Measurements from ENCODE around the gene GLB1L2. TPM values are rescaled to one million over a fixed set of nuclear protein-coding genes. Genes with fewer than 3 reads are reported as not detected.
"Not testable (repeated sequence)": the region's sequence is repeated elsewhere in the genome, so short reads cannot be mapped to it uniquely, and the experiment has no call there.

Gene GLB1L2
- total RNA-seq, 1 donor from 2014 or later = 1.0 TPM

DNA sequence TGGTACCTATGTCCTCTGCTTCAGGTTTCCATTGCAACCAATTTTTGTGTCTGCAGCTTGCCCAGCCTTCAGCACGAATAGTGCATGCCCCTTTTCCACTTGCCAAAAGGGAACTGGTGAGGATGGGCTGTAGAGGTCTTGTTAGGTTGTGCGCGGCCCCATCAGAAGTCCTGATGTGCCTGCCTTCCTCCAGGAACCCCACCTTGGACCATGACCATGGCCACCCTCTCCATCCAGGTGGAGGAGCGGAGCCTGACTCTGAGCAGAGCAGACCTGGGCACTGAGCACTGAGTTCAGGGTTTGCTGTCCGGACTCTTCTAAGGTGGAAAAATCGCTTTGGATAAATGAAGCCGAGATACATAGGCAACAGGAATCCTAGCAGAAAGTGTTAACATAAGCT lies 6.9 kb downstream of the GLB1L2 start:
- Histone ChIP-seq H3K27me3 (ENCODE audit: control insufficient read depth in 3 of 3, insufficient read depth in 3 of 3, low read length in 3 of 3) (peaks cover 0 to 9% (median 7%) of the 10 kb centered on the region in 3 donors), H3K9ac (ENCODE audit: low read depth in 1 of 3, low read length in 3 of 3) (no peak overlapping the region), H3K4me1 (ENCODE audit: control insufficient read depth in 3 of 3, insufficient read depth in 3 of 3, low read length in 3 of 3) (no peaks in the 10 kb centered on the region)

DNA sequence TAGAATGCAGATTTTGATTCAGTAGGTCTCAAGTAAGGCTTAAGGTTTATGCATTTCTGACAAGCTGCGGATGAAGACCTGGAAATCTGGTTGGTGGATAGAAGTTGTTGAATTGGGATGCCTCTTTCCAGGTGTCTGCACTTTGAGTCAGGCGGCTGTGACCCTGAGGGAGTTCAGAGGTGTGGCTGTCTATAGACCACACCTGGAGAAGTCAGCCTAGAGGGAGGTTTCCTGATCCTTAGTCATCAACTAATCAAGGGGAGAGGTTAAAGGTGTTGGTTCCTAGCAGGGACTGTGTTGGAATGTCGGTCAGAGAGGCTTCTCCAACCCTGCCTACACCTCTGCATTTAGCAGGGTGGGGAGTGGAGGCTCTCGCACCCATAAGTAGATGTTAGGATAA lies 8.0 kb downstream of the GLB1L2 start:
- H3K4me3 ChIP-seq (ENCODE audit: low read length in 3 of 3) = no peak overlapping the region
- H3K9ac ChIP-seq (ENCODE audit: low read depth in 1 of 3, low read length in 3 of 3) = no peak overlapping the region
- no peaks in the 10 kb centered on the region for H3K4me1 ChIP-seq (ENCODE audit: control insufficient read depth in 3 of 3, insufficient read depth in 3 of 3, low read length in 3 of 3)
- H3K27ac ChIP-seq (ENCODE audit: low read depth, low read length) = no peak overlapping the region
- no peaks in the 10 kb centered on the region for H3K9me3 ChIP-seq (ENCODE audit: control insufficient read depth in 3 of 3, low read length in 3 of 3)
- H3K36me3 ChIP-seq (ENCODE audit: control insufficient read depth in 3 of 3, insufficient read depth in 3 of 3, low read length in 3 of 3) = no peaks in the 10 kb centered on the region
- peaks cover 0 to 11% (median 8%) of the 10 kb centered on the region in 3 donors for H3K27me3 ChIP-seq (ENCODE audit: control insufficient read depth in 3 of 3, insufficient read depth in 3 of 3, low read length in 3 of 3)

More for the DNA sequence above, 6.9 kb downstream of the GLB1L2 start:
- Histone ChIP-seq H3K4me3 (ENCODE audit: low read length in 3 of 3) (no peak overlapping the region), H3K36me3 (ENCODE audit: control insufficient read depth in 3 of 3, insufficient read depth in 3 of 3, low read length in 3 of 3) (no peaks in the 10 kb centered on the region), H3K27ac (ENCODE audit: low read depth, low read length) (no peak overlapping the region), H3K9me3 (ENCODE audit: control insufficient read depth in 3 of 3, low read length in 3 of 3) (no peaks in the 10 kb centered on the region)

DNA sequence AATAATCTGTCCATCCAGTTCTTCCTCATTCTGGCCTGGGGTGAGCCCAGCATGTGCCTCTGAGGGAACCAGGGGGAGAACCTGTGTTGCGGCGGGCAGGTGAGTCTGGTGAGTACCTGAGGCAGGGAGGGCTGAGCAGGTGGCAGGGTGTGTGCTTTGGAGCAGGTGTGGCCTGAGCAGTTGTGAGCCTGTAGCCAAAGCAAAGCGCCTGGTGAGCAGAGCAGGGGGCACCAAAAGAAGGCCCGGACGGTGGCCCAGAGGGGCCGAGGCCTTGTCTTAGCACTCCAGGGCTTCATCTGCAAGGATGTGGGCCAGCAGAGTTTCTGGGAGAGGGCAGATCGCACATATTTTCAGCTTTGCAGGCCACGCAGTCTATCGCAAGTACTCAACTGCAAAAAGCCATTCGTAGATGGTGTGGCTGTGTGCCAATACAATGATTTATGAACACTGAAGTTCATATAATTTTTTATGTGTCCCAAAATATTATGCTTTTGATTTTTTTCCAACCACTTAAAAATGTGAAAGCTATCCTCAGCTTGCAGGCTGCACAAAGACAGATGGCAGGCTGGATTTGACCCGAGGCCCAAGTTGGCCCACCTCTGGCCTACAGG lies 8.7 kb downstream of the GLB1L2 start:
- no peak overlapping the region for H3K27ac ChIP-seq (ENCODE audit: low read depth, low read length)
- no peak overlapping the region for H3K4me3 ChIP-seq (ENCODE audit: low read length in 3 of 3)
- no peak overlapping the region for H3K9ac ChIP-seq (ENCODE audit: low read depth in 1 of 3, low read length in 3 of 3)
- no peaks in the 10 kb centered on the region for H3K9me3 ChIP-seq (ENCODE audit: control insufficient read depth in 3 of 3, low read length in 3 of 3)
- no peaks in the 10 kb centered on the region for H3K4me1 ChIP-seq (ENCODE audit: control insufficient read depth in 3 of 3, insufficient read depth in 3 of 3, low read length in 3 of 3)
- no peaks in the 10 kb centered on the region for H3K36me3 ChIP-seq (ENCODE audit: control insufficient read depth in 3 of 3, insufficient read depth in 3 of 3, low read length in 3 of 3)
- H3K27me3 ChIP-seq (ENCODE audit: control insufficient read depth in 3 of 3, insufficient read depth in 3 of 3, low read length in 3 of 3) = peaks cover 0 to 10% (median 8%) of the 10 kb centered on the region in 3 donors

DNA sequence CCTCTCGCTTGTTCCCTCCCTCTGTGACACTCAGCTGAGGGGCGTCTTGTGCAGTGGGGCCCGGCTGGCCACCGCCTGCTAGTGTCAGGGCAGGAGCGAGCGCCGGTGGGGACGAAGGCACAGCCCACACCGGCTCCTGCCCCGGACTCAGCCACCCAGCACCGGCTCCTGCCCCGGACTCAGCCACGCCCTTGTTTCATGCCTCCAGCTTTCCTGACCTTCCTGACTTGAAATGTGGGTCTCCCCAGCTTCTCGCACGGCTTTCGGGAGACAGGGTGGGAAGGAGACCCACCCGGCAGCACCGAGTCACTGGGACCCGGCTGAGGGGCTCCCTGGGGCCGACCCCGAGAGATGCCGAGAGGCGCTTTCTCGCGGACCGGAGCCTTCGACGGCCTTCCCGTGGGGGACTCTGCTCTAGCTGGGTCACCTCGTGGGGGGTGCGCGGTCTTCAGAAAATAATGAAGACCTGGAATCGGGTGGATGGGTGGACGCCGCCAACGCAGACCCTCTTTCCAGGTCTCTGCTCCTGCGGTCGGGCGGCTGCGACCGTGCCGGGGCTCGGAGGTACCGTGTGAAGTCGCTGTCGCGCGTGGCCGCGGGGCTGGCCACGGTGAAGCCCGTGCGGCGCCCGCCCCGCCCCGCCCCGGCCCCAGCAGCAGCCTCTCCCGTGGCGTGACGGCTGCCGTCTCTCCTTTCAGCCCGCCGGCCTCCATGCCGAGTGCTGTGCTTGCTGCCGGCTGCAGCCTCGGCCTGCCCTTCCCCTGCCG lies 10.2 kb downstream of the GLB1L2 start:
- Histone ChIP-seq H3K9me3 (ENCODE audit: control insufficient read depth in 3 of 3, low read length in 3 of 3) (no peaks in the 10 kb centered on the region), H3K4me3 (ENCODE audit: low read length in 3 of 3) (no peak overlapping the region), H3K36me3 (ENCODE audit: control insufficient read depth in 3 of 3, insufficient read depth in 3 of 3, low read length in 3 of 3) (no peaks in the 10 kb centered on the region), H3K27ac (ENCODE audit: low read depth, low read length) (no peak overlapping the region), H3K4me1 (ENCODE audit: control insufficient read depth in 3 of 3, insufficient read depth in 3 of 3, low read length in 3 of 3) (no peaks in the 10 kb centered on the region), H3K27me3 (ENCODE audit: control insufficient read depth in 3 of 3, insufficient read depth in 3 of 3, low read length in 3 of 3) (peaks cover 4 to 9% (median 8%) of the 10 kb centered on the region in 3 donors), H3K9ac (ENCODE audit: low read depth in 1 of 3, low read length in 3 of 3) (no peak overlapping the region)

DNA sequence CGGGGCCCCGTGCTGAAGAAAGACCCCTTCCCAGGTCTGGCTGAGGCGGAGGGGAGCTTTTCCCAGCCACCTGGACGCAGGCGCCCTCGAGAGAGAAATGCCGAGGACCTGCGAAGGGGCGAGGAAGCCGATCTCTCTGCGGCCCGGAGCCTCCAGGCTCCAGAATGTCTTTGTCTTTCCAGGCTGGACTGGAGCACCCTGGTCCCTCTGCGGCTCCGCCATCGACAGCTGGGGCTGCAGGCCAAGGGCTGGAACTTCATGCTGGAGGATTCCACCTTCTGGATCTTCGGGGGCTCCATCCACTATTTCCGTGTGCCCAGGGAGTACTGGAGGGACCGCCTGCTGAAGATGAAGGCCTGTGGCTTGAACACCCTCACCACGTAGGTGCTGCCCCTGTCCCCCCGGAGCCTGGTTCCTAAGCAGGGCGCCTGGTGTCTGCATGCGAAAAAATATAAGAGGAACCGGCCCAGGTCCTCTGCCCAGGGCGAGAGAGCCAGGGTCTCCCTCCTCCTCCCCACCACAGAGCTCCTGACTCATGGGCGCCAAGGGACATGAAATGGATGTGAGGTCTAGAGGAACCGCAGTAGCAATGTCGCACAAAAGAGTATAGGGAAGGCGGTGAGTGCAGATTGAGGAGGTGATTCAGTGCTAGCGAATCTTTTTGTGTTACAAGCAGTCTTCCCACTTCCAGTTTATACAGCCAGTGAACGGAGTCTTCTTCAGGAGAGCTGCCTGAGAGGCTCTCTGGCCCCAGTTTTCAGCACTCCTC lies 11.0 kb downstream of the GLB1L2 start:
- Histone ChIP-seq H3K27me3 (ENCODE audit: control insufficient read depth in 3 of 3, insufficient read depth in 3 of 3, low read length in 3 of 3) (peaks cover 5 to 9% (median 8%) of the 10 kb centered on the region in 3 donors), H3K9me3 (ENCODE audit: control insufficient read depth in 3 of 3, low read length in 3 of 3) (no peaks in the 10 kb centered on the region), H3K36me3 (ENCODE audit: control insufficient read depth in 3 of 3, insufficient read depth in 3 of 3, low read length in 3 of 3) (no peaks in the 10 kb centered on the region), H3K27ac (ENCODE audit: low read depth, low read length) (no peak overlapping the region), H3K4me3 (ENCODE audit: low read length in 3 of 3) (no peak overlapping the region), H3K9ac (ENCODE audit: low read depth in 1 of 3, low read length in 3 of 3) (no peak overlapping the region), H3K4me1 (ENCODE audit: control insufficient read depth in 3 of 3, insufficient read depth in 3 of 3, low read length in 3 of 3) (no peaks in the 10 kb centered on the region)

DNA sequence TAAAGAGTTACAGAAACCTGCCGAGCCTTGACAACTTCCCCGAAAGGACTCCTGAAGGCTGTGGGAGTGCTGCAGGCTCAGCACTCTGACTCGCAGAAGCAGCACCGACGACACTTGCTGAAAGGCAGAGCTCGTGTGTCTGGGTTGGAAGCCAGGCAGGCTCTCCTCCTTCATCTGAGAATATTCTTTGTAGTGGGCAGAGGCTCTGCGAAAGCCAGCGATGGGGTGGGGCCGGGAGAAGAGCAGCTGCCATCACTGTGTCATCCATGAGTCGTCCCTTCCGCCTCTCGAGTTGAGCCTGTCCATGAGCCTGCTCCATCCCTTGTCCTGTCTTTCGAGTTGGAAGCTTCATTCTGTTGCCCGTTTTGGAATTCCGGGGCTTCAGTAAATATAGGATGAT lies 11.9 kb downstream of the GLB1L2 start:
- Histone ChIP-seq H3K9me3 (ENCODE audit: control insufficient read depth in 3 of 3, low read length in 3 of 3) (no peaks in the 10 kb centered on the region), H3K27me3 (ENCODE audit: control insufficient read depth in 3 of 3, insufficient read depth in 3 of 3, low read length in 3 of 3) (peaks cover 5 to 9% (median 8%) of the 10 kb centered on the region in 3 donors)

DNA sequence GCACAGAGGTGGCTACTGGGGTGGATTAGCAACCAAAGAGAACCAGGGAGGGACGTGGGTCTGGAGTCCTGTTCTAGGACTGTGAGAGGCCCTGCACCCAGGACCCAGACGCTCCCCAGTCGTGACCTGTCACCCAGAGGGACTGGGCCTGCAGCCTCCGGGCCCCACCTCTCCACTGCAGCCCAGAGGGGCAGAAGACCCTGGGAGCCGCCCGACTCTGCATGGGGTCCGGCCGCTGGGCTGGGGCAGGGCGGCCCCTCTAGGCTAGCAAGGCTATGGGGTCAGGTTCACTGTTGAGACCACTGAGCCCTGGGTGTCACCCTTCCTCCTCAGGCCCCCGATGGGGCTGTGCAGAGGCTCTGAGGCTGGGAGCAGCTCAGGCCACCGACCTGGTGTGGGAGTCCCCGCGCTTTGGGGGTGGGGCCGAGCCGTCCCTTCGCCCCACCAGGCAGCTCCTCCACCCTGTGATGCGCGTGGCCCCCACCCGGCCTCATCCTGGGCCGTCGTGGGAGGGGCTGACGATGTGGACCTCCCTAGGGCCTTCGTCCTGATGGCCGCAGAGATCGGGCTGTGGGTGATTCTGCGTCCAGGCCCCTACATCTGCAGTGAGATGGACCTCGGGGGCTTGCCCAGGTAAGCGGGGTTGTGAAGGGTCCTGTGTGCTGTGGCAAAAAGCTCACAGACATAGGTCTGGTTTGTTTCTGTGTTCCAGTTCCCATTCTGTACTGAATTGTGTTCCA lies 12.9 kb downstream of the GLB1L2 start:
- H3K27me3 ChIP-seq (ENCODE audit: control insufficient read depth in 3 of 3, insufficient read depth in 3 of 3, low read length in 3 of 3); H3K4me3 ChIP-seq (ENCODE audit: low read length in 3 of 3); H3K9ac ChIP-seq (ENCODE audit: low read depth in 1 of 3, low read length in 3 of 3); H3K27ac ChIP-seq (ENCODE audit: low read depth, low read length); H3K4me1 ChIP-seq (ENCODE audit: control insufficient read depth in 3 of 3, insufficient read depth in 3 of 3, low read length in 3 of 3); H3K9me3 ChIP-seq (ENCODE audit: control insufficient read depth in 3 of 3, low read length in 3 of 3); H3K36me3 ChIP-seq (ENCODE audit: control insufficient read depth in 3 of 3, insufficient read depth in 3 of 3, low read length in 3 of 3): not testable (repeated sequence)

More for the DNA sequence above, 11.9 kb downstream of the GLB1L2 start:
- Histone ChIP-seq H3K27ac (ENCODE audit: low read depth, low read length) (no peak overlapping the region), H3K4me1 (ENCODE audit: control insufficient read depth in 3 of 3, insufficient read depth in 3 of 3, low read length in 3 of 3) (no peaks in the 10 kb centered on the region), H3K4me3 (ENCODE audit: low read length in 3 of 3) (no peak overlapping the region), H3K9ac (ENCODE audit: low read depth in 1 of 3, low read length in 3 of 3) (no peak overlapping the region), H3K36me3 (ENCODE audit: control insufficient read depth in 3 of 3, insufficient read depth in 3 of 3, low read length in 3 of 3) (no peaks in the 10 kb centered on the region)

DNA sequence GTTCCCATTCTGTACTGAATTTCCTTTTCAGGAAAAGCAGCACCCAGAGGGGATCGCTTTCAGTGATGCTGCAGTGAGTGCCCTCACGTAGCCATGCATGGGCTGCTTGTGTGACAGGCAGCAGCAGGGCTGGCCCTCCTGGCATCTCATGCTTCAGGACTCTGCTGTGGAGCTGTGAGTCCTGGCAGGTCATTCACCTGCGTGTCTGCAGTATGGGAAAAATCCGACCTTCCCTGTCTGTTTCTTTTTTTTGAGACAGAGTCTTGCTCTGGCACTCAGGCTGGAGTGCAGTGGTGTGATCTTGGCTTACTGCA lies 13.4 kb downstream of the GLB1L2 start:
- H3K36me3 ChIP-seq (ENCODE audit: control insufficient read depth in 3 of 3, insufficient read depth in 3 of 3, low read length in 3 of 3) = no peaks in the 10 kb centered on the region
- H3K4me1 ChIP-seq (ENCODE audit: control insufficient read depth in 3 of 3, insufficient read depth in 3 of 3, low read length in 3 of 3) = no peaks in the 10 kb centered on the region
- no peak overlapping the region for H3K27ac ChIP-seq (ENCODE audit: low read depth, low read length)
- no peak overlapping the region for H3K4me3 ChIP-seq (ENCODE audit: low read length in 3 of 3)
- H3K9me3 ChIP-seq (ENCODE audit: control insufficient read depth in 3 of 3, low read length in 3 of 3) = no peaks in the 10 kb centered on the region
- no peak overlapping the region for H3K9ac ChIP-seq (ENCODE audit: low read depth in 1 of 3, low read length in 3 of 3)
- peaks cover 5 to 9% (median 8%) of the 10 kb centered on the region in 3 donors for H3K27me3 ChIP-seq (ENCODE audit: control insufficient read depth in 3 of 3, insufficient read depth in 3 of 3, low read length in 3 of 3)

DNA sequence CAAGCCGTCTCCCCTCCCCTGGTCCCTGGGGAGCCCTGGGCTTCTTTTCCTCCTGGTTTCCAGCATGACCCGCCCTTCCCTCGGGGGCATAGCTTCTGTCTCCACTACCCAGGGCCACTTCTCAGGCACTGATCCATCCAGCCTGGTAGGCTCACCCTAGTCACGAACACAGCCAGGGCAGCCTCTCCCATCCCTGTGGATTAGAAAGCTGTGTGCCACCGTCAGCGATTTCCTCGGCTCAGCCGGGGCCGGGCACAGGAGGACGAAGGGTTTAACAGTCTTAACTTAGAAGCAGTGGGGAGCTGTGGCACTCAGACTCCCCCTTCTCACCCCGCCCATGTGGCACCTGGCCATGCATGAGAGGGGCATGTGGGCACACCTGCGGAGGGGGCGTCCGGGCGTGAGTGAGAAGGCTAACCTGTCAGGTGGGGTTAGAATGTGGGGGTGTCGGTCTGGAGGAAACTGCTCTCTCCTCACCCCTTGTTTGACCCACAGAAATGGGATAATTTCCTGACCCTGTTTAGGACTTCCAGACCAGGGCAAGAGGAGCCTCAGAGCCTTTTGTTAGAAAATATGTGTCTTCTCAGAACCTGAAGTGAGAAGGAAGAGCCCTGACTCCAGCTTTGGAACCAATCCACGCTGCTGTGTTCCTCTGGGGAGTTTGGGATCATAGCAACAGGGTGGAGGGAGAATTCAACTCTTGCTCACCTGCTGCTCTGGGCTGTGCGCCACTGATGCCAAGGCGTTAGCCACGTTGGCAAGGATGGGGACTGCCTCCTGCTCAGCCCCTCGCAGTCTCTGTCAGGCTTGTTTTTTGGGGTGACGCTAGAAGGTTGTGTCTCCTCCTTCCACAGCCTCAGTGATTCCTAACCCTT lies 14.6 kb downstream of the GLB1L2 start:
- H3K4me1 ChIP-seq (ENCODE audit: control insufficient read depth in 3 of 3, insufficient read depth in 3 of 3, low read length in 3 of 3) = no peaks in the 10 kb centered on the region
- H3K27ac ChIP-seq (ENCODE audit: low read depth, low read length) = no peak overlapping the region
- no peak overlapping the region for H3K4me3 ChIP-seq (ENCODE audit: low read length in 3 of 3)
- H3K27me3 ChIP-seq (ENCODE audit: control insufficient read depth in 3 of 3, insufficient read depth in 3 of 3, low read length in 3 of 3) = peaks cover 5 to 9% (median 8%) of the 10 kb centered on the region in 3 donors
- H3K9me3 ChIP-seq (ENCODE audit: control insufficient read depth in 3 of 3, low read length in 3 of 3) = no peaks in the 10 kb centered on the region
- no peak overlapping the region for H3K9ac ChIP-seq (ENCODE audit: low read depth in 1 of 3, low read length in 3 of 3)
- no peaks in the 10 kb centered on the region for H3K36me3 ChIP-seq (ENCODE audit: control insufficient read depth in 3 of 3, insufficient read depth in 3 of 3, low read length in 3 of 3)

Measured in skeletal muscle tissue (tissue), 4 donors.